K562 (cell line): ENCODE measurements around the gene ZNF266. TPM values are rescaled to one million over a fixed set of nuclear protein-coding genes. Genes with fewer than 3 reads are reported as not detected.

Experiments
- CXXC5 ChIP-seq: fragments of 250-450 bp; sonication (Bioruptor Pico); IDR thresholded peaks from 2 replicates; pipeline ENCODE4 v1.8.0; 2022; ENCODE audit warnings: inconsistent platforms, mild to moderate bottlenecking, moderate library complexity
- GABPA ChIP-seq: fragments of 200-800 bp; sonication (Bioruptor generic); conservative IDR thresholded peaks from 2 replicates; pipeline ENCODE4 v1.6.1; 2016; ENCODE audit warnings: low read depth, missing genetic modification characterization, missing compliant biosample characterization
- MAZ ChIP-seq, 2 experiments: fragments of 450-650 bp in 1 of 2; sonication (generic) in 1 of 2; formaldehyde crosslinking; IDR thresholded peaks in 1 of 2; conservative IDR thresholded peaks in 1 of 2; 2 replicates each; pipeline versions ENCODE4 v1.4.0 to v1.5.0; 2020; ENCODE audit warnings: mild to moderate bottlenecking in 1 of 2, missing genetic modification reagents in 1 of 2
- PHF8 ChIP-seq: fragments of 200-600 bp; sonication (generic); IDR thresholded peaks from 2 replicates; pipeline ENCODE4 v1.6.1; 2012; ENCODE audit warnings: mixed run types, mild to moderate bottlenecking, inconsistent platforms, low read length, moderate library complexity, borderline replicate concordance
- RFX1 ChIP-seq: fragments of 450-650 bp; IDR thresholded peaks from 2 replicates; pipeline ENCODE4 v1.6.1; 2016; ENCODE audit warnings: mild to moderate bottlenecking, moderate library complexity
- ZBTB7A ChIP-seq: IDR thresholded peaks from 2 replicates; pipeline ENCODE4 v1.6.1; 2011; ENCODE audit warnings: low read depth, mild to moderate bottlenecking, low read length, moderate library complexity, borderline replicate concordance; ENCODE audit not compliant: control insufficient read depth
- ZNF133 ChIP-seq: fragments of 250-450 bp; sonication (Bioruptor Pico); IDR thresholded peaks from 2 replicates; pipeline ENCODE4 v1.4.0; 2020; ENCODE audit warnings: mild to moderate bottlenecking
- polyA plus RNA-seq, 8 experiments: library from polyadenylated mRNA; depleted of rRNA in 4 of 8; stranded (reverse) in 5 of 8; unstranded in 3 of 8; fragments of >200 nt; fragmentation: Nextera tagmentation in 2 of 8; fragmentation: Illumina TruSeq in 1 of 8; extraction: Ambion mirVana in 2 of 8; extraction: Trizol in 1 of 8; gene quantifications; 2 replicates each; pipeline versions ENCODE4 v1.2.1 to v1.2.3, GENCODE V29; 2011 to 2014; ENCODE audit warnings: inconsistent platforms in 1 of 8, missing spikeins in 1 of 8
- total RNA-seq, 7 experiments: library from RNA; depleted of rRNA in 6 of 7; stranded (reverse); fragments of >200 nt in 6 of 7; fragmentation: Illumina TruSeq in 2 of 7; extraction: Trizol in 2 of 7; gene quantifications; 2 replicates each; pipeline versions ENCODE4 v1.2.1 to v1.2.3, GENCODE V29; 2011 to 2021; ENCODE audit warnings: low replicate concordance in 1 of 7
- TF ChIP-seq, protein P1 (sequence below): fragments of 250-450 bp; sonication (Bioruptor Pico); IDR thresholded peaks from 2 replicates; pipeline ENCODE4 v1.5.0; 2022; ENCODE audit warnings: mild to moderate bottlenecking
- TF ChIP-seq, protein P2 (sequence below), 3 experiments: fragments of 200-800 bp in 1 of 3; fragments of 250-450 bp in 1 of 3; fragments of 450-650 bp in 1 of 3; sonication (Bioruptor Pico) in 1 of 3; sonication (Bioruptor generic) in 1 of 3; formaldehyde crosslinking in 1 of 3; IDR thresholded peaks; 2 replicates each; pipeline versions ENCODE4 v1.6.1 to v1.8.0; 2016 to 2022; ENCODE audit warnings: mild to moderate bottlenecking in 2 of 3, missing genetic modification characterization in 2 of 3, missing compliant biosample characterization in 1 of 3, moderate library complexity in 1 of 3
- TF ChIP-seq, protein P3 (sequence below): fragments of 200-600 bp; sonication (generic); IDR thresholded peaks from one replicate; pipeline ENCODE4 v1.6.1; 2012; ENCODE audit warnings: mild to moderate bottlenecking, low read depth, low read length, inconsistent platforms

The ZNF266 gene
- total and polyA plus RNA-seq, 9 of the 15 experiments (the other 6 are each of a cell fraction or from before 2014, with no cell fraction given), result 5.9 to 40.9 (median 20.3) TPM

DNA sequence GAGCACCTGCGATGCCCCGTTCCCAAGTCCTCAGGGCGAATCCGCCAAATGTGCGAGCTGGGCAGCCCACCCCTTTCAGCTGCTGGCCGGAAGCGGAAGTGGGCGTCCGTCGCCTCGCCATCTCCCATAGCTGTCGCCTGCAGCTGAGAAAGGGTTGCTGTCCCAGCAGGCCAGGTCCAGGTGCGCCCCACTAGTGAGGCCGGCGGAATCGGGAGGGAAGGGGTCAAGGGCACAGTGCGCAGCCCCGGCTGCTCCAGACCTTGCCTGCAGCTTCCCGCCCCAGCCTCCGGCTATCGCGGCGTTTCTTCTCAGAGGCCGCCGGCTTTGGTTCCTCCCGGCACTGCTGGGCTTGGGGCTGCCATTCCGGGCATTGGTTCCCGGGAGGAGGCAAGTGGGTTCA, 72.5 kb downstream of the ZNF266 start, which contains the start of gene ZNF177 (continued):
- TF ChIP-seq ZNF133 (CRISPR knock-in tag) (no peak), PHF8 (peak; percentile 32; the same call in 1 of the 2 replicates), MAZ (CRISPR knock-in tag; conservative IDR thresholded peaks at IDR 0.05 in 1 of 2, IDR thresholded peaks at IDR 0.05 in 1 of 2) (peak; percentile 26 to 43; a peak in 1 of 4 replicates), RFX1 (no peak), GABPA (tag) (peak; percentile 90), ZBTB7A (no peak), CXXC5 (CRISPR knock-in tag) (0 out of 2 replicates have a peak, but pooled peaks have one; percentile 45)
- TF ChIP-seq, protein P1, sequence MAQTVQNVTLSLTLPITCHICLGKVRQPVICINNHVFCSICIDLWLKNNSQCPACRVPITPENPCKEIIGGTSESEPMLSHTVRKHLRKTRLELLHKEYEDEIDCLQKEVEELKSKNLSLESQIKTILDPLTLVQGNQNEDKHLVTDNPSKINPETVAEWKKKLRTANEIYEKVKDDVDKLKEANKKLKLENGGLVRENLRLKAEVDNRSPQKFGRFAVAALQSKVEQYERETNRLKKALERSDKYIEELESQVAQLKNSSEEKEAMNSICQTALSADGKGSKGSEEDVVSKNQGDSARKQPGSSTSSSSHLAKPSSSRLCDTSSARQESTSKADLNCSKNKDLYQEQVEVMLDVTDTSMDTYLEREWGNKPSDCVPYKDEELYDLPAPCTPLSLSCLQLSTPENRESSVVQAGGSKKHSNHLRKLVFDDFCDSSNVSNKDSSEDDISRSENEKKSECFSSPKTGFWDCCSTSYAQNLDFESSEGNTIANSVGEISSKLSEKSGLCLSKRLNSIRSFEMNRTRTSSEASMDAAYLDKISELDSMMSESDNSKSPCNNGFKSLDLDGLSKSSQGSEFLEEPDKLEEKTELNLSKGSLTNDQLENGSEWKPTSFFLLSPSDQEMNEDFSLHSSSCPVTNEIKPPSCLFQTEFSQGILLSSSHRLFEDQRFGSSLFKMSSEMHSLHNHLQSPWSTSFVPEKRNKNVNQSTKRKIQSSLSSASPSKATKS, result no peak
- TF ChIP-seq, protein P2, sequence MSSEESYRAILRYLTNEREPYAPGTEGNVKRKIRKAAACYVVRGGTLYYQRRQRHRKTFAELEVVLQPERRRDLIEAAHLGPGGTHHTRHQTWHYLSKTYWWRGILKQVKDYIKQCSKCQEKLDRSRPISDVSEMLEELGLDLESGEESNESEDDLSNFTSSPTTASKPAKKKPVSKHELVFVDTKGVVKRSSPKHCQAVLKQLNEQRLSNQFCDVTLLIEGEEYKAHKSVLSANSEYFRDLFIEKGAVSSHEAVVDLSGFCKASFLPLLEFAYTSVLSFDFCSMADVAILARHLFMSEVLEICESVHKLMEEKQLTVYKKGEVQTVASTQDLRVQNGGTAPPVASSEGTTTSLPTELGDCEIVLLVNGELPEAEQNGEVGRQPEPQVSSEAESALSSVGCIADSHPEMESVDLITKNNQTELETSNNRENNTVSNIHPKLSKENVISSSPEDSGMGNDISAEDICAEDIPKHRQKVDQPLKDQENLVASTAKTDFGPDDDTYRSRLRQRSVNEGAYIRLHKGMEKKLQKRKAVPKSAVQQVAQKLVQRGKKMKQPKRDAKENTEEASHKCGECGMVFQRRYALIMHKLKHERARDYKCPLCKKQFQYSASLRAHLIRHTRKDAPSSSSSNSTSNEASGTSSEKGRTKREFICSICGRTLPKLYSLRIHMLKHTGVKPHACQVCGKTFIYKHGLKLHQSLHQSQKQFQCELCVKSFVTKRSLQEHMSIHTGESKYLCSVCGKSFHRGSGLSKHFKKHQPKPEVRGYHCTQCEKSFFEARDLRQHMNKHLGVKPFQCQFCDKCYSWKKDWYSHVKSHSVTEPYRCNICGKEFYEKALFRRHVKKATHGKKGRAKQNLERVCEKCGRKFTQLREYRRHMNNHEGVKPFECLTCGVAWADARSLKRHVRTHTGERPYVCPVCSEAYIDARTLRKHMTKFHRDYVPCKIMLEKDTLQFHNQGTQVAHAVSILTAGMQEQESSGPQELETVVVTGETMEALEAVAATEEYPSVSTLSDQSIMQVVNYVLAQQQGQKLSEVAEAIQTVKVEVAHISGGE (CRISPR knock-in tag; IDR thresholded peaks at IDR 0.05), result peak in 1 of 3 experiments; percentile 58; a peak in 1 of 6 replicates
- TF ChIP-seq, protein P3, sequence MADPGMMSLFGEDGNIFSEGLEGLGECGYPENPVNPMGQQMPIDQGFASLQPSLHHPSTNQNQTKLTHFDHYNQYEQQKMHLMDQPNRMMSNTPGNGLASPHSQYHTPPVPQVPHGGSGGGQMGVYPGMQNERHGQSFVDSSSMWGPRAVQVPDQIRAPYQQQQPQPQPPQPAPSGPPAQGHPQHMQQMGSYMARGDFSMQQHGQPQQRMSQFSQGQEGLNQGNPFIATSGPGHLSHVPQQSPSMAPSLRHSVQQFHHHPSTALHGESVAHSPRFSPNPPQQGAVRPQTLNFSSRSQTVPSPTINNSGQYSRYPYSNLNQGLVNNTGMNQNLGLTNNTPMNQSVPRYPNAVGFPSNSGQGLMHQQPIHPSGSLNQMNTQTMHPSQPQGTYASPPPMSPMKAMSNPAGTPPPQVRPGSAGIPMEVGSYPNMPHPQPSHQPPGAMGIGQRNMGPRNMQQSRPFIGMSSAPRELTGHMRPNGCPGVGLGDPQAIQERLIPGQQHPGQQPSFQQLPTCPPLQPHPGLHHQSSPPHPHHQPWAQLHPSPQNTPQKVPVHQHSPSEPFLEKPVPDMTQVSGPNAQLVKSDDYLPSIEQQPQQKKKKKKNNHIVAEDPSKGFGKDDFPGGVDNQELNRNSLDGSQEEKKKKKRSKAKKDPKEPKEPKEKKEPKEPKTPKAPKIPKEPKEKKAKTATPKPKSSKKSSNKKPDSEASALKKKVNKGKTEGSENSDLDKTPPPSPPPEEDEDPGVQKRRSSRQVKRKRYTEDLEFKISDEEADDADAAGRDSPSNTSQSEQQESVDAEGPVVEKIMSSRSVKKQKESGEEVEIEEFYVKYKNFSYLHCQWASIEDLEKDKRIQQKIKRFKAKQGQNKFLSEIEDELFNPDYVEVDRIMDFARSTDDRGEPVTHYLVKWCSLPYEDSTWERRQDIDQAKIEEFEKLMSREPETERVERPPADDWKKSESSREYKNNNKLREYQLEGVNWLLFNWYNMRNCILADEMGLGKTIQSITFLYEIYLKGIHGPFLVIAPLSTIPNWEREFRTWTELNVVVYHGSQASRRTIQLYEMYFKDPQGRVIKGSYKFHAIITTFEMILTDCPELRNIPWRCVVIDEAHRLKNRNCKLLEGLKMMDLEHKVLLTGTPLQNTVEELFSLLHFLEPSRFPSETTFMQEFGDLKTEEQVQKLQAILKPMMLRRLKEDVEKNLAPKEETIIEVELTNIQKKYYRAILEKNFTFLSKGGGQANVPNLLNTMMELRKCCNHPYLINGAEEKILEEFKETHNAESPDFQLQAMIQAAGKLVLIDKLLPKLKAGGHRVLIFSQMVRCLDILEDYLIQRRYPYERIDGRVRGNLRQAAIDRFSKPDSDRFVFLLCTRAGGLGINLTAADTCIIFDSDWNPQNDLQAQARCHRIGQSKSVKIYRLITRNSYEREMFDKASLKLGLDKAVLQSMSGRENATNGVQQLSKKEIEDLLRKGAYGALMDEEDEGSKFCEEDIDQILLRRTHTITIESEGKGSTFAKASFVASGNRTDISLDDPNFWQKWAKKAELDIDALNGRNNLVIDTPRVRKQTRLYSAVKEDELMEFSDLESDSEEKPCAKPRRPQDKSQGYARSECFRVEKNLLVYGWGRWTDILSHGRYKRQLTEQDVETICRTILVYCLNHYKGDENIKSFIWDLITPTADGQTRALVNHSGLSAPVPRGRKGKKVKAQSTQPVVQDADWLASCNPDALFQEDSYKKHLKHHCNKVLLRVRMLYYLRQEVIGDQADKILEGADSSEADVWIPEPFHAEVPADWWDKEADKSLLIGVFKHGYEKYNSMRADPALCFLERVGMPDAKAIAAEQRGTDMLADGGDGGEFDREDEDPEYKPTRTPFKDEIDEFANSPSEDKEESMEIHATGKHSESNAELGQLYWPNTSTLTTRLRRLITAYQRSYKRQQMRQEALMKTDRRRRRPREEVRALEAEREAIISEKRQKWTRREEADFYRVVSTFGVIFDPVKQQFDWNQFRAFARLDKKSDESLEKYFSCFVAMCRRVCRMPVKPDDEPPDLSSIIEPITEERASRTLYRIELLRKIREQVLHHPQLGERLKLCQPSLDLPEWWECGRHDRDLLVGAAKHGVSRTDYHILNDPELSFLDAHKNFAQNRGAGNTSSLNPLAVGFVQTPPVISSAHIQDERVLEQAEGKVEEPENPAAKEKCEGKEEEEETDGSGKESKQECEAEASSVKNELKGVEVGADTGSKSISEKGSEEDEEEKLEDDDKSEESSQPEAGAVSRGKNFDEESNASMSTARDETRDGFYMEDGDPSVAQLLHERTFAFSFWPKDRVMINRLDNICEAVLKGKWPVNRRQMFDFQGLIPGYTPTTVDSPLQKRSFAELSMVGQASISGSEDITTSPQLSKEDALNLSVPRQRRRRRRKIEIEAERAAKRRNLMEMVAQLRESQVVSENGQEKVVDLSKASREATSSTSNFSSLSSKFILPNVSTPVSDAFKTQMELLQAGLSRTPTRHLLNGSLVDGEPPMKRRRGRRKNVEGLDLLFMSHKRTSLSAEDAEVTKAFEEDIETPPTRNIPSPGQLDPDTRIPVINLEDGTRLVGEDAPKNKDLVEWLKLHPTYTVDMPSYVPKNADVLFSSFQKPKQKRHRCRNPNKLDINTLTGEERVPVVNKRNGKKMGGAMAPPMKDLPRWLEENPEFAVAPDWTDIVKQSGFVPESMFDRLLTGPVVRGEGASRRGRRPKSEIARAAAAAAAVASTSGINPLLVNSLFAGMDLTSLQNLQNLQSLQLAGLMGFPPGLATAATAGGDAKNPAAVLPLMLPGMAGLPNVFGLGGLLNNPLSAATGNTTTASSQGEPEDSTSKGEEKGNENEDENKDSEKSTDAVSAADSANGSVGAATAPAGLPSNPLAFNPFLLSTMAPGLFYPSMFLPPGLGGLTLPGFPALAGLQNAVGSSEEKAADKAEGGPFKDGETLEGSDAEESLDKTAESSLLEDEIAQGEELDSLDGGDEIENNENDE, result no peak
